Epithelial cell of esophagus (primary cell): ENCODE measurements around the gene CCDC192.

ENCODE experiments used
- DNase-seq: peaks from one replicate; pipeline ENCODE4 v3.0.0; 2010; ENCODE audit warnings: low read depth
- H3K4me3 ChIP-seq: 2 replicates; pipeline ENCODE4 v1.5.1; 2011; ENCODE audit warnings: mild to moderate bottlenecking, low read length, control low read depth
- TF ChIP-seq, protein P1 (sequence below): IDR thresholded peaks from 2 replicates; pipeline ENCODE4 v1.5.1; 2011; ENCODE audit warnings: low read depth, mild to moderate bottlenecking, low read length, control low read depth, inconsistent platforms; ENCODE audit not compliant: insufficient read depth; ENCODE audit errors: missing control alignments

The CCDC192 gene

DNA sequence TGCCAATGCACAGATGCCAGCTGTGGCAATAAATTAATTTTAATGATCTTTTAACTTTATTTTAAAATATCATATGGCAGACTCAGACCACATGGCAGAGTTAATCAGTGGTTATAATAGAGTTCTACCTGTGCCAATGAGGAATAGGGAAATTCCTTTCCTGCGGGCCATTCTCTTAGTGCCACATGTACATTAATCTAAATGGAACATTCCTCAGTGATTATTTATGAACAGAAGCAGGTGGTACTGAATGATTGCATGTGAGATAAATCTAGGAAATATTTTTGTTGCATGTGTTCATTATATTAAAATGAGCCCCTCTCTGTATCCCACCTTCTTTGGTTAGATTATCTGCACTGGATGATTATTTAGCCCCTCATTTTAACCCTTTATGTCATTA lies 102.3 kb downstream of the CCDC192 start:
- no peak for DNase-seq
- TF ChIP-seq, protein P1, sequence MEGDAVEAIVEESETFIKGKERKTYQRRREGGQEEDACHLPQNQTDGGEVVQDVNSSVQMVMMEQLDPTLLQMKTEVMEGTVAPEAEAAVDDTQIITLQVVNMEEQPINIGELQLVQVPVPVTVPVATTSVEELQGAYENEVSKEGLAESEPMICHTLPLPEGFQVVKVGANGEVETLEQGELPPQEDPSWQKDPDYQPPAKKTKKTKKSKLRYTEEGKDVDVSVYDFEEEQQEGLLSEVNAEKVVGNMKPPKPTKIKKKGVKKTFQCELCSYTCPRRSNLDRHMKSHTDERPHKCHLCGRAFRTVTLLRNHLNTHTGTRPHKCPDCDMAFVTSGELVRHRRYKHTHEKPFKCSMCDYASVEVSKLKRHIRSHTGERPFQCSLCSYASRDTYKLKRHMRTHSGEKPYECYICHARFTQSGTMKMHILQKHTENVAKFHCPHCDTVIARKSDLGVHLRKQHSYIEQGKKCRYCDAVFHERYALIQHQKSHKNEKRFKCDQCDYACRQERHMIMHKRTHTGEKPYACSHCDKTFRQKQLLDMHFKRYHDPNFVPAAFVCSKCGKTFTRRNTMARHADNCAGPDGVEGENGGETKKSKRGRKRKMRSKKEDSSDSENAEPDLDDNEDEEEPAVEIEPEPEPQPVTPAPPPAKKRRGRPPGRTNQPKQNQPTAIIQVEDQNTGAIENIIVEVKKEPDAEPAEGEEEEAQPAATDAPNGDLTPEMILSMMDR = no peak
- H3K4me3 ChIP-seq = no peak overlapping the region

DNA sequence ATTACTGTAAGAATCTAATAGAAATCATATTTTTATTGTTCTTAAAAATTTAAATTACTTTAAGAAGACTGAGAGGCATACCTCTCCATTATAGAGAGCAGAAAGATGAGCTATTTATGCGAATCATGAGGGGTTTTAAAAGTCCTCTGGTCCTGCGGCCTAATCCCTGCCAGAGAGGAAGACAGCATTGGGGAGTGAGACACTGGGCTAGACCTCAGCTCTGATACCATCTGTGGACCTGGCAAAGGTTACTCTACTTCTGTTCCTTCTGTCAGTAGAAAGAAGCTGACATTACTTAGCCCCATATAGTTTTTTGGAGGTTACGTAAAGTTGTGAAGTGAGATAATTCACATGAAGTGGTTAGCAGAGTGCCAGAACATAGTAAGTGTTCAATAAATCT lies 103.6 kb downstream of the CCDC192 start:
- no peak overlapping the region for H3K4me3 ChIP-seq
- TF ChIP-seq, protein P1 = no peak
- DNase-seq = no peak

DNA sequence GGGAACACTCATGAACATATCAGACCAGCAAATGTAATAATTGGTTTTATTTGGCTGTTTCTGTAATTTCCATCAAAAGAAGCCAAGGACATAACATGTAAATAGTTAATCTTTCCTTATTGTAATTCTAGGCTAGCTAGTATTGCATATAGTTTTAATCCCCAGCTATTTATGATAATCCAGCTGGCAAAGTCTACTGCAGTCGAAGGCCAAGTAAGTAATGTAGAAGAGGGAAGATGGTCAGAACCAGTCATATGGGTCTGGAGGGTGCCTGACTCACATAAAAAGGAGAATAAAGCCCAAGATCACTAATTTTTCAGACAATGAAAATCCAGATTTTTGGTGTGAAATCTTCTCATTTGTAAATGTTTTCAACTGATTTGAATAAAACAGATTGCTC lies 106.3 kb downstream of the CCDC192 start:
- TF ChIP-seq, protein P1 = no peak
- H3K4me3 ChIP-seq = no peak overlapping the region
- DNase-seq = no peak

DNA sequence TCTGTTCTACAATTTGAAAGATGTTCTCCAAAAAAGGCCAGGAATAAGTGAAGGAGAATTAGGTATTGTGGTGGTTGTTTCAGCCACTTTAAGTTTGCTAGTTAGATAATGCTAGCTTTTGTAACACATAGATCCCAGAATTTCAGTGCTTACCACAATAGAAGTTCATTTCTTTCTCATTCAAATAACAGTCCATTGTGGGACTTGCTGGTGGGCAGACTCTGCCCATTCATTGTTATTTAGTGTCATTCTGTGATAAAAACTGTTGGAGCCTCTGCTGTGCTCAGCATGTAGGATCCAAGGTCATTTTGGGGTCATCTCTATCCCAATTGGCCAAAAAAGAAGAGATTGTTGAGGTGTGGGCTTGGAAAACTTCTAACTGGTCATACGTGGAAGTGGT lies 106.8 kb downstream of the CCDC192 start:
- DNase-seq = no peak
- TF ChIP-seq, protein P1 = no peak
- H3K4me3 ChIP-seq = no peak overlapping the region

DNA sequence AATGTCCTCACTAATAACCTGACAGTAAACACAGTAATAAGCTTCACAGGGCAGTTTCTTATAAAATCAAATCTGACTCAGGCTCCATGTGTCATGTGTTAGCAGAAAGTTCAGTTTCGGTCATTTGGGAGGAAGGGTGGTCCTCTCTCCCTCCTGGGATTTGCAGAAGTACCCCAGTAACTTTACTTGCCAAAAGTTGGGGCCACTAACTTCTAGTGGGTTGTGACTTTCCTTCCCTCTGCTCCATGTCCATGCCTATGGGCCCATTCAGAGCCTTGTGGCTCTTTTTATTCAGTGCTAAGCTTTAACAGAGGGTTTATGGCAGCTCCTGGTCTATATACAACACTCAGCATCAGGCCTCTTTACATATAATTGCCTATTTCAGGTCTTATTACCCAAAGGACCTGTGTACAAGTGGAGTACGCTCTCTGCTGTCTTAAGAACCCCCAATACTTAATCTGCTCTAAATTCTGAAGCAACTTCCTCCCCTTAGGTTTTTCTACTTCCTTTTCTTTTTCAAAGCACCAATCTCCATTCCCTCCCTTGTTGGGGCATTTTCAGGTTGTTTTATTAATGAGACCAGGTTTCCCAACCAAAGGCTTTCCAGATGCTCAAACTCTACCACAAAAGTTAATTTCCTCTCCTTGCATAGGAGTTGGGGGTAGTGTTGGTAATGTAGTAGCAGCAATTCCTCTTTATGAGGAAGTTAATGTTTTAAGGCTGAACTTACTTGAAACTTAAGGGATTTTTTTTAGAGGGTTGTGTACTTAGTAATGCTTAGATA lies 107.7 kb downstream of the CCDC192 start:
- DNase-seq = no peak
- no peak overlapping the region for H3K4me3 ChIP-seq
- TF ChIP-seq, protein P1 = no peak

DNA sequence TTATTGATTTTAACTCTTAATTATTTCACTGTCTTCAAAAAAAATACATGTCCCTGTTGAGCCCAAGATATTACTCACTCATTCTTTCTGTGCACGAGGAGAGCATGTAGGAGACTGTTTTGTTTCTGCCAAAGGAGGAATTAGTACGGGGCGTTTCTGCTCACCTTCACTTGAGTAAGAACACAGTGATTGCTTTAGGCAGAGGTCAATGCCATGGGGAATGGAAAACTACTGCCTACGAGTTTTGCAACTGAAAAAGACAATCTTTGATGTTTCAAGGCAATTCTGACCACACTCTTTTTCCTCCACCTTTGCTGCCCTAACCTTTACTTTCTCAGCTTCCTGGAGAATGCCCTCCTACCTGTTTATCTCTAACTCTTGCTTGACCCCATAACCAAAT lies 109.4 kb downstream of the CCDC192 start:
- H3K4me3 ChIP-seq = no peak overlapping the region
- DNase-seq = peak; percentile 72
- TF ChIP-seq, protein P1 = no peak
